Mesothelial cell of epicardium (in vitro differentiated cells): ENCODE measurements around the gene CTDP1. TPM values are rescaled to one million over a fixed set of nuclear protein-coding genes. Genes with fewer than 3 reads are reported as not detected.

Experiments
- DNase-seq, 2 experiments: peaks; one replicate each; pipeline ENCODE4 v3.0.0; 2021; ENCODE audit warnings: low spot score in 2 of 2; ENCODE audit not compliant: unreplicated experiment in 2 of 2
- H3K27ac Mint-ChIP-seq: 2 replicates; pipeline ENCODE4 v1.8.0; 2021; ENCODE audit warnings: mixed read lengths
- H3K27me3 Mint-ChIP-seq: 2 replicates; pipeline ENCODE4 v1.8.0; 2021; ENCODE audit warnings: low read depth, mixed read lengths
- H3K36me3 Mint-ChIP-seq: 2 replicates; pipeline ENCODE4 v1.8.0; 2021; ENCODE audit warnings: mixed read lengths
- H3K4me1 Mint-ChIP-seq: 2 replicates; pipeline ENCODE4 v1.8.0; 2021; ENCODE audit warnings: mixed read lengths
- H3K4me3 Mint-ChIP-seq: 2 replicates; pipeline ENCODE4 v1.8.0; 2021; ENCODE audit warnings: mild to moderate bottlenecking, moderate library complexity, mixed read lengths
- H3K9me3 Mint-ChIP-seq: 2 replicates; pipeline ENCODE4 v1.8.0; 2021; ENCODE audit warnings: mixed read lengths
- CTCF ChIP-seq: fragments of 200-600 bp; sonication (generic); IDR thresholded peaks from one replicate; pipeline ENCODE4 v1.5.0; 2021; ENCODE audit warnings: antibody characterized with exemption; ENCODE audit not compliant: unreplicated experiment
- total RNA-seq: library from RNA; stranded (reverse); gene quantifications from 3 replicates; pipeline ENCODE4 v1.2.1, GENCODE V29; 2021

The CTDP1 gene
- total RNA-seq, 1 donor from 2014 or later = 24.1 TPM

DNA sequence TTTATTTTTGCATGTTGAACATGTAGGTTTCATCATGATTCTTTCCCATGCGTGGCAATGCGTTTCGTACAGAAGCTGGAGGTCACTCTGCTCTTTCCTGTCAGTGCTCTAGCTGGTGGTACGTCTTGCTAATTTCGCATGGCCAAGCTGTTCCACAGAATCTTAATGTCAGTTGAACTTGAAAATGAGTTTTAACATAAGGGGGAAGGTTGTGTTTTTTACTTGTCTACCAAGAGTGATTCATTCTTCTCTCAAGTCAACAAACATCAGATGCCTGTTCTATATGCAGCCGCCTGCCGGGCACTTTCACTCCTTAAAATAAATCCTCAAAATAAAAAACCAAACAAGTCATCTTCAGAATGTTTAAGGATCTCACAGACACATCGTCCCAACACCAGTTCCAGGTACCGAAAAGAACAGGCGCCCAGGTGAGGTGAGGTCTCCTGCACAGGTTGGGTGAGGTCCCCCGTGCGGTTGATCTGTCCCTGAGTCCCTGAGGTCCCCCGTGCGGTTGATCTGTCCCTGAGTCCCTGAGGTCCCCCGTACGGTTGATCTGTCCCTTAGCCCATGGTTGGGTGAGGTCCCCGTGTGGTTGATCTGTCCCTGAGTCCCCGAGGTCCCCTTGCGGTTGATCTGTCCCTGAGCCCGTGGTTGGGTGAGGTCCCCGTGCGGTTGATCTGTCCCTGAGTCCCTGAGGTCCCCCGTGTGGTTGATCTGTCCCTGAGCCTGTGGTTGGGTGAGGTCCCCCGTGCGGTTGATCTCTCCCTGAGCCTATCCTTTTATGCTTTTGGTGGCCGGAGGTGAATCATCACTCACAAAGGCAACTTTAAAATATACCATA is 61.1 kb downstream of the CTDP1 start:
- H3K4me3 Mint-ChIP-seq = no peak overlapping the region

GRCh38 chr18:79741362-79741700 is 61.7 kb downstream of the CTDP1 start:
- H3K36me3 Mint-ChIP-seq = peaks cover 47% of the 10 kb centered on the region
- H3K4me1 Mint-ChIP-seq = no peaks in the 10 kb centered on the region
- H3K4me3 Mint-ChIP-seq = no peak overlapping the region
- no peak overlapping the region for H3K27ac Mint-ChIP-seq
- no peaks in the 10 kb centered on the region for H3K27me3 Mint-ChIP-seq
- no peak for TF ChIP-seq CTCF
- DNase-seq = no peak
- no peaks in the 10 kb centered on the region for H3K9me3 Mint-ChIP-seq

More for the DNA sequence above, 61.1 kb downstream of the CTDP1 start:
- no peak for DNase-seq
- no peaks in the 10 kb centered on the region for H3K9me3 Mint-ChIP-seq
- H3K27me3 Mint-ChIP-seq = no peaks in the 10 kb centered on the region
- H3K27ac Mint-ChIP-seq = no peak overlapping the region
- no peak for TF ChIP-seq CTCF
- H3K36me3 Mint-ChIP-seq = peaks cover 46% of the 10 kb centered on the region
- H3K4me1 Mint-ChIP-seq = no peaks in the 10 kb centered on the region

DNA sequence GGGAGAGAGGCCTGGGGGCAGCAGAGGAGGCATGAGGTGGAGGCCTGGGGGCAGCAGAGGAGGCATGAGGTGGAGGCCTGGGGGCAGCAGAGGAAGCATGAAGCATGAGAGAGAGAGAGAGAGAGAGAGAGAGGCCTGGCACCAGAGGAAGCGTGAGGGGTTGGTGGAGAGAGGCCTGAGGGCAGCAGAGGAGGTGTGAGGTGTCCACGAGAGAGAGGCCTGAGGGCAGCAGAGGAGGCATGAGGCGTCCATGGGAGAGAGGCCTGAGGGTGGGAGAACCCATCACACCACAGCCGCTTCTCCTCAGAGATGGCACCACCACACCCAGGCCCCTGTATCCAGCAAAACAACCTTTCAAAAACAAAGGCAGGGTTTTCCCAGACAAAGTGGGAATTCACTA is 62.5 kb downstream of the CTDP1 start:
- peaks cover 48% of the 10 kb centered on the region for H3K36me3 Mint-ChIP-seq
- no peak for TF ChIP-seq CTCF
- no peak overlapping the region for H3K4me3 Mint-ChIP-seq
- no peaks in the 10 kb centered on the region for H3K9me3 Mint-ChIP-seq
- no peak for DNase-seq
- no peaks in the 10 kb centered on the region for H3K27me3 Mint-ChIP-seq
- no peak overlapping the region for H3K27ac Mint-ChIP-seq
- no peaks in the 10 kb centered on the region for H3K4me1 Mint-ChIP-seq

DNA sequence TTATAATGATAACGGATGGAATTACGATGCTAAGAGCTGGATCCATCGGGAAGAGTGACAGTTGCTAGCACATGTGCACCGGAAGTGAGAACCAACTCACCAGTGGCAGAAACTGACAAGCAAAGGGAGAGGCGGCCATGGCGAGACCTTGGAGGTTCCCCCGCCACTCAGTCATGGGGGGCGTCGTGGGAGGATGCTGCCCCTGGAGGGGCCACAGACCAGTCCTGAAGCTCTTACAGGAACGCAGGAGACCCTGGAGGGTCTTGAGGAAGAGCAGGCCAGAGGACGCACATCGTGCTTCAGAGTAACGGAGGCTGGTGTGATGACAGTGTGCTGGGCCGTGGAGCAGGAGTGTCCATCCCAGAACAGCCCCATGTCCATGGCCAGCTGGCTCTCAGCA is 65.0 kb downstream of the CTDP1 start:
- no peaks in the 10 kb centered on the region for H3K27me3 Mint-ChIP-seq
- H3K4me1 Mint-ChIP-seq = peaks cover 6% of the 10 kb centered on the region
- H3K27ac Mint-ChIP-seq = no peak overlapping the region
- no peak overlapping the region for H3K4me3 Mint-ChIP-seq
- no peak for TF ChIP-seq CTCF
- DNase-seq = peak in 1 of 2 experiments; percentile 29
- no peaks in the 10 kb centered on the region for H3K9me3 Mint-ChIP-seq
- peaks cover 40% of the 10 kb centered on the region for H3K36me3 Mint-ChIP-seq

DNA sequence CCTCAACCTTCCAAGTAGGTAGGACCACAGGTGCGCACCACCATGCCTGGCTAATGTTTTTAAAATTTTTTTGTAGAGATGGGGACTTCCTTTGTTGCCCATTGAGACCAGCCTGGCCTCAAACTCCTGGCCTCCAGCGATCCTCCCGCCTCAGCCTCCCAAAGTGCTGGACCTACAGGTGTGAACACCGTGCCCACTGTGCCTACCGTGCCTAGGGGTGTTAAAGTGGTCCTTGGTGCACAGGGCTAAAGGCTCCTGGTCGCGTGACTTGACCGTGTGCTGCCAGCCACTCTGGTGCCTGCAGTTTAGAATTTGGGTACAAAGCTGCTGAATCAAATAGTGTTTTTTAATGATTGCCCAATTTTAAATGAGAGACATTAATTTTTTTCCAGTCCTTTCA is 67.1 kb downstream of the CTDP1 start:
- Mint-ChIP-seq H3K36me3 (peaks cover 28% of the 10 kb centered on the region), H3K4me3 (no peak overlapping the region), H3K27me3 (no peaks in the 10 kb centered on the region), H3K27ac (no peak overlapping the region), H3K9me3 (no peaks in the 10 kb centered on the region), H3K4me1 (peaks cover 13% of the 10 kb centered on the region)
- DNase-seq = no peak
- TF ChIP-seq CTCF = no peak
